IgD-negative memory B cell (primary cell): ENCODE measurements around the gene TBCB. TPM values are rescaled to one million over a fixed set of nuclear protein-coding genes. Genes with fewer than 3 reads are reported as not detected.
"Not testable (repeated sequence)": the region's sequence is repeated elsewhere in the genome, so short reads cannot be mapped to it uniquely, and the experiment has no call there.

ENCODE experiments used
- H3K27ac Mint-ChIP-seq, 3 donors: one replicate each; pipeline ENCODE4 v1.8.0; 2020 to 2022; ENCODE audit warnings: mild to moderate bottlenecking in 3 of 3, mixed read lengths in 3 of 3, moderate library complexity in 1 of 3
- H3K27me3 Mint-ChIP-seq: one replicate; pipeline ENCODE4 v1.8.0; 2021; ENCODE audit warnings: mixed read lengths
- H3K36me3 Mint-ChIP-seq: one replicate; pipeline ENCODE4 v1.8.0; 2020; ENCODE audit warnings: mild to moderate bottlenecking, mixed read lengths
- H3K4me1 Mint-ChIP-seq, 3 donors: one replicate each; pipeline ENCODE4 v1.8.0; 2020 to 2022; ENCODE audit warnings: mixed read lengths in 3 of 3, mild to moderate bottlenecking in 1 of 3
- H3K4me3 Mint-ChIP-seq, 4 donors: one replicate each; pipeline ENCODE4 v1.8.0; 2020 to 2022; ENCODE audit warnings: mild to moderate bottlenecking in 4 of 4, mixed read lengths in 4 of 4, moderate library complexity in 3 of 4
- H3K9me3 Mint-ChIP-seq, 3 donors: one replicate each; pipeline ENCODE4 v1.8.0; 2020 to 2021; ENCODE audit warnings: mixed read lengths in 3 of 3, mild to moderate bottlenecking in 1 of 3
- polyA plus RNA-seq: library from polyadenylated mRNA; unstranded; fragments of 300-500 nt; fragmentation: Illumina TruSeq; gene quantifications from one replicate; pipeline ENCODE4 v1.2.3, GENCODE V29; 2021

Gene TBCB
- polyA plus RNA-seq, 1 donor from 2014 or later: 269 TPM

DNA sequence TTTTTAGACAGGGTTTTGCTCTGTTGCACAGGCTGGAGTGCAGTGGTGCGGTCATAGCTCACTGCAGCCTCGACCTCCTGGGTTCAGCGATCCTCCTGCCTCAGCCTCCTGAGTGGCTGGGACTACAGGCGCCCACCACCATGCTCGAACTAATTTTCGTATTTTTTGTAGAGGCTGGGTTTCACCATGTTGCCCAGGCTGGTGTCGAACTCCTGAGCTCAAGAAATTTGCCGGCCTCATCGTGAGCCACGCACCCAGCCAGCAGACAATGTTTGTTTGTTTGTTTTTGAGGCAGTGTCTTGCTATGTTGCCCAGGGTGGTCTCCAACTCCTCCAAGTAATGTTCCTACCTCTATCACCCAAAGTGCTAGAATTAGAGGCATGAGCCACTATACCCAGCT lies 37.9 kb downstream of the TBCB start:
- H3K4me1 Mint-ChIP-seq: peaks cover 0 to 4% (median 0%) of the 10 kb centered on the region in 3 donors
- H3K27ac Mint-ChIP-seq: no peak overlapping the region
- H3K36me3 Mint-ChIP-seq: peaks cover 7% of the 10 kb centered on the region
- no peak overlapping the region for H3K4me3 Mint-ChIP-seq
- H3K9me3 Mint-ChIP-seq: no peaks in the 10 kb centered on the region
- H3K27me3 Mint-ChIP-seq: no peaks in the 10 kb centered on the region

- Mint-ChIP-seq H3K9me3 (no peaks in the 10 kb centered on the region), H3K27me3 (no peaks in the 10 kb centered on the region), H3K27ac (no peak overlapping the region), H3K36me3 (peaks cover 5% of the 10 kb centered on the region), H3K4me1 (no peaks in the 10 kb centered on the region), H3K4me3 (no peak overlapping the region)
Observed at GRCh38 chr19:36160821-36161596, 45.7 kb downstream of the TBCB start.

DNA sequence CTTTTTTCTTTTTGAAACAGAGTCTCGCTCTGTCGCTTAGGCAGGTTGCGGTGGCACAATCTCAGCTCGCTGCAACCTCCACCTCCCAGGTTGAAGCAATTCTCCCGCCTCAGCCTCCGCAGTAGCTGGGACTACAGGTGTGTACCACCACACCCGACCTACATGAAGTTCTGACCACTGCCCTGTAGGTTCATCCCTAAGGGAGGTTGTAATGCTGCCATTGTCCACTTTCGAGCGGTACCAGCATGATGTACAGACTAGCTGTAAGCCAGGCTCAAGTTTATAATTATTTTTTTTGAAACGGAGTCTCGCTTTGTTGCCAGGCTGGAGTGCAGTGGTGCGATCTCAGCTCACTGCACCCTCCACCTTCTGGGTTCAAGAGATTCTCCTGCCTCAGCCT lies 48.5 kb downstream of the TBCB start:
- H3K27me3 Mint-ChIP-seq: no peaks in the 10 kb centered on the region
- H3K36me3 Mint-ChIP-seq: peaks cover 5% of the 10 kb centered on the region
- no peaks in the 10 kb centered on the region for H3K9me3 Mint-ChIP-seq
- H3K27ac Mint-ChIP-seq: no peak overlapping the region
- H3K4me1 Mint-ChIP-seq: no peaks in the 10 kb centered on the region
- no peak overlapping the region for H3K4me3 Mint-ChIP-seq

DNA sequence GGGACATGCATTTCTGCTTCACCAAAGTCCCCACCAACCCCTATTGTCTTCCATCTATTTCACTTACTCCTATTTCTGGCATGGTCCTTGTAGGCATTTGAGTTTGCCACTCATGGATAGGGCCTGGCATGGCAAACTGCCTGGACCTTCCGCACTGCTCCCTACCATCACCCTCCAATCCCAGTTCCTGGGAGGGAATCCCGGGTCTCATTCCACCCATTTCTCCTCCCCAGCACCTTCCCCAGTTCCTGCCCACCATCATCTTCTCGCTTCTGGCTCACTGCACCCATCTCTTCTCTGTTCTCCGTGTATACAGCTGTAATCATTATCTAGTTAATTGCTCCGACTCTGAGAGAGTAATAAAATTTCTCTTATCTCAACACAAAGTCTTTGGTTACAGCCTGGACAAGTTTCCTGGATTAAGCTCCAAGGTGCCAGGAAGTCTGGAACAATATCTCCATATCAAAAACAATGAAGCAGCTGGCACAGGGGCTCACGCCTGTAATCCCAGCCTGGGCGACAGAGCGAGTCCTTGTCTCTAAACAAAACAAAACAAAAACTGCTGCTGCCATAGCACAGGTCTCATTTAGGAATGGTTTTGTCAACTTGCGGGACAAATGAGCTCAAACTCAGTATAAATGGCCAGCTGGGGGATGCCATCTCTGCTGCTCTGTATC lies 54.0 kb downstream of the TBCB start:
- no peaks in the 10 kb centered on the region for H3K36me3 Mint-ChIP-seq
- peaks cover 0 to 7% (median 2%) of the 10 kb centered on the region in 3 donors for H3K4me1 Mint-ChIP-seq
- H3K27ac Mint-ChIP-seq: peak overlapping the region in 1 of 3 donors; percentile 69
- no peaks in the 10 kb centered on the region for H3K9me3 Mint-ChIP-seq
- no peaks in the 10 kb centered on the region for H3K27me3 Mint-ChIP-seq
- H3K4me3 Mint-ChIP-seq: no peak overlapping the region

GRCh38 chr19:36172852-36173251 lies 57.6 kb downstream of the TBCB start:
- H3K27ac Mint-ChIP-seq: no peak overlapping the region
- no peaks in the 10 kb centered on the region for H3K27me3 Mint-ChIP-seq
- H3K4me3 Mint-ChIP-seq: no peak overlapping the region
- no peaks in the 10 kb centered on the region for H3K36me3 Mint-ChIP-seq
- H3K4me1 Mint-ChIP-seq: peaks cover 0 to 7% (median 2%) of the 10 kb centered on the region in 3 donors
- no peaks in the 10 kb centered on the region for H3K9me3 Mint-ChIP-seq

DNA sequence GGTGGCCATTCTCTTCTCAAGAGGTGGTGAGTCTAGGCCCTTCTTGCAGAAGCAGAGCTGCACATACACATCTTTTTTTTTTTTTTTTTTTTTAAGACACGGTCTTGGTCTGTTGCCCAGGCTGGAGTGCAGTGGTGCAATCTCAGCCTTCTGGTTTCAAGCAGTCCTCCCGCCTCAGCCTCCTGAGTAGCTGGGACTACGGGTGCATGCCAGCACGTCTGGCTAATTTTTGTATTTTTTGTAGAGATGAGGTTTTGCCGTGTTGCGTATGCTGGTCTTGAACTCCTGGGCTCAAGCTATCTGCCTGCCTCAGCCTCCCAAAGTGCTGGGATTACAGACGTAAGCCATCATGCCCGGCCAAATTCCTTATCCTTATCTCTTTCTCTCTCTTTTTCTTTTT lies 58.6 kb downstream of the TBCB start:
- not testable (repeated sequence) for H3K36me3 Mint-ChIP-seq, H3K4me1 Mint-ChIP-seq, H3K27me3 Mint-ChIP-seq, H3K9me3 Mint-ChIP-seq, H3K27ac Mint-ChIP-seq, H3K4me3 Mint-ChIP-seq

Other genes with a start within 250 kb of the TBCB start
- gene APLP1, start 246.9 kb upstream of the TBCB start, polyA plus RNA-seq: not detected
- 28.6 TPM for gene NFKBID, start 214.9 kb upstream of the TBCB start, polyA plus RNA-seq
- gene HCST, start 212.9 kb upstream of the TBCB start, polyA plus RNA-seq: 118 TPM
- gene TYROBP, start 207.2 kb upstream of the TBCB start, polyA plus RNA-seq: 13.7 TPM
- gene LRFN3, start 179.1 kb upstream of the TBCB start, polyA plus RNA-seq: 0.15 TPM
- 53.7 TPM for gene SDHAF1, start 120.3 kb upstream of the TBCB start, polyA plus RNA-seq
- gene SYNE4, start 106.7 kb upstream of the TBCB start, polyA plus RNA-seq: not detected
- gene ALKBH6, start 101.3 kb upstream of the TBCB start, polyA plus RNA-seq: 15.7 TPM
- 0.23 TPM for gene CLIP3, start 82.6 kb upstream of the TBCB start, polyA plus RNA-seq
- gene THAP8, start 61.2 kb upstream of the TBCB start, polyA plus RNA-seq: 5.6 TPM
- 0.81 TPM for gene WDR62, start 60.6 kb upstream of the TBCB start, polyA plus RNA-seq
- gene OVOL3, start 4.3 kb upstream of the TBCB start, polyA plus RNA-seq: not detected
- gene POLR2I, start 593 bp upstream of the TBCB start, polyA plus RNA-seq: 144 TPM
- gene CAPNS1, start 24.6 kb downstream of the TBCB start, polyA plus RNA-seq: 139 TPM
- not detected for gene COX7A1, start 37.0 kb downstream of the TBCB start, polyA plus RNA-seq
- 3.8 TPM for gene ZNF565, start 99.2 kb downstream of the TBCB start, polyA plus RNA-seq
- 69.0 TPM for gene ZNF146, start 99.6 kb downstream of the TBCB start, polyA plus RNA-seq